Uterus (tissue), 2 donors: ENCODE data around the gene CCL17.

ENCODE experiments used
- CTCF ChIP-seq, 4 experiments: fragments of 200-600 bp in 2 of 4; fragments of 450-650 bp in 2 of 4; sonication (generic) in 2 of 4; IDR thresholded peaks; one replicate each; pipeline ENCODE4 v1.5.1; 2016 to 2019; ENCODE audit warnings: antibody characterized with exemption in 4 of 4, mild to moderate bottlenecking in 2 of 4, moderate library complexity in 1 of 4
- POLR2A ChIP-seq, 2 donors: fragments of 450-650 bp; IDR thresholded peaks; one replicate each; pipeline ENCODE4 v1.6.1; 2016; ENCODE audit warnings: antibody characterized with exemption in 2 of 2, mild to moderate bottlenecking in 1 of 2, moderate library complexity in 1 of 2

GRCh38 chr16:57357330-57358085 is 47.1 kb upstream of the CCL17 start:
- TF ChIP-seq POLR2A (IDR thresholded peaks at IDR 0.05) (no peak), CTCF (IDR thresholded peaks at IDR 0.05) (no peak)
